HG02759 (cell line): ENCODE measurements around the gene COL17A1.

Experiments
- ATAC-seq: cut with Tn5 transposase; IDR thresholded peaks from one replicate; pipeline ENCODE4 v1.9.1; 2021; ENCODE audit warnings: mild to moderate bottlenecking, moderate library complexity; ENCODE audit not compliant: unreplicated experiment

COL17A1 gene

GRCh38 chr10:104085801-104086400 lies at the start of gene COL17A1:
Gene COL17A1 (minus strand): TSS chr10:104085880. CDS start chr10:104080673, 5,207 bp downstream.
- no peak for ATAC-seq

GRCh38 chr10:104130041-104130440 lies 44.4 kb upstream of the COL17A1 start:
- no peak for ATAC-seq

GRCh38 chr10:104128214-104128613 lies 42.5 kb upstream of the COL17A1 start:
- ATAC-seq = no peak

GRCh38 chr10:104127411-104127810 lies 41.7 kb upstream of the COL17A1 start:
- ATAC-seq = no peak

GRCh38 chr10:104123397-104123796 lies 37.7 kb upstream of the COL17A1 start:
- no peak for ATAC-seq

- ATAC-seq = peak; percentile 2
Observed at GRCh38 chr10:104122225-104123107, 36.8 kb upstream of the COL17A1 start.

GRCh38 chr10:104121485-104122224 lies 36.0 kb upstream of the COL17A1 start, which contains the start of gene SFR1:
Gene SFR1 (plus strand): TSS chr10:104122171. CDS start chr10:104122184, 13 bp downstream.
- peak; percentile 91 for ATAC-seq

GRCh38 chr10:104120903-104121484 lies 35.3 kb upstream of the COL17A1 start:
- peak; percentile 40 for ATAC-seq

- no peak for ATAC-seq
Observed at GRCh38 chr10:104120512-104120902, 34.8 kb upstream of the COL17A1 start.

- ATAC-seq = no peak
Observed at GRCh38 chr10:104119996-104120395, 34.3 kb upstream of the COL17A1 start.

- no peak for ATAC-seq
Observed at GRCh38 chr10:104117839-104118323, 32.2 kb upstream of the COL17A1 start.

- ATAC-seq = no peak
Observed at GRCh38 chr10:104113376-104113956, 27.8 kb upstream of the COL17A1 start.

GRCh38 chr10:104109908-104110662 lies 24.4 kb upstream of the COL17A1 start:
- ATAC-seq = peak; percentile 99

GRCh38 chr10:104104926-104105325 lies 19.2 kb upstream of the COL17A1 start:
- ATAC-seq = no peak

GRCh38 chr10:104104418-104104817 lies 18.7 kb upstream of the COL17A1 start:
- ATAC-seq = no peak

- ATAC-seq = no peak
Observed at GRCh38 chr10:104103956-104104355, 18.3 kb upstream of the COL17A1 start.

GRCh38 chr10:104101902-104102301 lies 16.2 kb upstream of the COL17A1 start:
- no peak for ATAC-seq

- ATAC-seq = no peak
Observed at GRCh38 chr10:104100795-104101194, 15.1 kb upstream of the COL17A1 start.

- no peak for ATAC-seq
Observed at GRCh38 chr10:104099941-104100340, 14.3 kb upstream of the COL17A1 start.

GRCh38 chr10:104099269-104099668 lies 13.6 kb upstream of the COL17A1 start:
- ATAC-seq = no peak
